ENCODE measurements around the gene ZFYVE1.

The ZFYVE1 gene

GRCh38 chr14:72929316-72930080, 97.4 kb downstream of the ZFYVE1 start:
- FAIRE-seq (no peak), DNase-seq (ENCODE audit: insufficient read length, low spot score) (no peak)
- TF ChIP-seq POLR2A (IDR thresholded peaks at IDR 0.05; ENCODE audit: low read depth, low read length), result no peak

- FAIRE-seq (no peak), DNase-seq (ENCODE audit: insufficient read length, low spot score) (no peak)
- no peak for TF ChIP-seq POLR2A (IDR thresholded peaks at IDR 0.05; ENCODE audit: low read depth, low read length)
Observed at GRCh38 chr14:72928872-72929271, 98.0 kb downstream of the ZFYVE1 start.

- peak; percentile 99 for DNase-seq (ENCODE audit: insufficient read length, low spot score)
- TF ChIP-seq POLR2A (IDR thresholded peaks at IDR 0.05; ENCODE audit: low read depth, low read length), result peak; percentile 40; the same call in 1 of the 2 replicates
- peak; percentile 88 for FAIRE-seq
Observed at GRCh38 chr14:72926292-72927028, 100.4 kb downstream of the ZFYVE1 start, which contains the start of gene DCAF4. DCAF4 (plus strand) TSS chr14:72926464; CDS start chr14:72937979, 11,515 bp downstream.

- DNase-seq (ENCODE audit: insufficient read length, low spot score), result no peak
- no peak for TF ChIP-seq POLR2A (IDR thresholded peaks at IDR 0.05; ENCODE audit: low read depth, low read length)
- no peak for FAIRE-seq
Observed at GRCh38 chr14:72925815-72926291, 101.1 kb downstream of the ZFYVE1 start.

- FAIRE-seq (no peak), DNase-seq (ENCODE audit: insufficient read length, low spot score) (no peak)
- TF ChIP-seq POLR2A (IDR thresholded peaks at IDR 0.05; ENCODE audit: low read depth, low read length), result no peak
Observed at GRCh38 chr14:72925171-72925759, 101.6 kb downstream of the ZFYVE1 start.

- no peak for TF ChIP-seq POLR2A (IDR thresholded peaks at IDR 0.05; ENCODE audit: low read depth, low read length)
- DNase-seq (ENCODE audit: insufficient read length, low spot score) (no peak), FAIRE-seq (no peak)
Observed at GRCh38 chr14:72924337-72924736, 102.6 kb downstream of the ZFYVE1 start.

GRCh38 chr14:72921396-72921795, 105.5 kb downstream of the ZFYVE1 start:
- FAIRE-seq (no peak), DNase-seq (ENCODE audit: insufficient read length, low spot score) (no peak)
- TF ChIP-seq POLR2A (IDR thresholded peaks at IDR 0.05; ENCODE audit: low read depth, low read length), result no peak

- no peak for TF ChIP-seq POLR2A (IDR thresholded peaks at IDR 0.05; ENCODE audit: low read depth, low read length)
- no peak for DNase-seq (ENCODE audit: insufficient read length, low spot score)
- FAIRE-seq, result no peak
Observed at GRCh38 chr14:72920008-72920407, 106.9 kb downstream of the ZFYVE1 start.
